ENCODE results near the gene PNMA8A.
A peak's percentile ranks its signal among the peaks of the same experiment; 100 is the strongest.
"Not testable (repeated sequence)": the region's sequence is repeated elsewhere in the genome, so short reads cannot be mapped to it uniquely, and the experiment has no call there.

Gene PNMA8A

DNA sequence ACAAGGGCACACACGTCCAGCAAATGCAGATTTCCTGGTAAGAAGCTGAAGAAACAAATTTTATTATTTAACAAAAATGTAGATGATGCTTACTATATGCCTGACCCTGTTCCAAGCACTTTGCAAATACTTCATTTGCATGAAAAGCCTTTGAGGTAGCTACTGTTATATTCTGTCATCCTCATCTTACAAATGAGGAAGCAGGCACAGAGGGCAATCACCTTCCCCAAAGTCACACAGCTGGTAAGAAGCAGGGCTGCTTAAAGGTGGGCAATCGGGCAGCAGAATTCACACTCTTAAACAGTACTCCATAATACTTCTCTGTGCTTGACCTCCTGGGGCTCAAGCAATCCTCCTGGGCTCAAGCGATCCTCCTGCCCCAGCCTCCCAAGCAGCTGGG lies 24.4 kb downstream of the PNMA8A start:
- no peak for FAIRE-seq
- DNase-seq (ENCODE audit: insufficient read length, low spot score) = no peak
- TF ChIP-seq, protein P1, sequence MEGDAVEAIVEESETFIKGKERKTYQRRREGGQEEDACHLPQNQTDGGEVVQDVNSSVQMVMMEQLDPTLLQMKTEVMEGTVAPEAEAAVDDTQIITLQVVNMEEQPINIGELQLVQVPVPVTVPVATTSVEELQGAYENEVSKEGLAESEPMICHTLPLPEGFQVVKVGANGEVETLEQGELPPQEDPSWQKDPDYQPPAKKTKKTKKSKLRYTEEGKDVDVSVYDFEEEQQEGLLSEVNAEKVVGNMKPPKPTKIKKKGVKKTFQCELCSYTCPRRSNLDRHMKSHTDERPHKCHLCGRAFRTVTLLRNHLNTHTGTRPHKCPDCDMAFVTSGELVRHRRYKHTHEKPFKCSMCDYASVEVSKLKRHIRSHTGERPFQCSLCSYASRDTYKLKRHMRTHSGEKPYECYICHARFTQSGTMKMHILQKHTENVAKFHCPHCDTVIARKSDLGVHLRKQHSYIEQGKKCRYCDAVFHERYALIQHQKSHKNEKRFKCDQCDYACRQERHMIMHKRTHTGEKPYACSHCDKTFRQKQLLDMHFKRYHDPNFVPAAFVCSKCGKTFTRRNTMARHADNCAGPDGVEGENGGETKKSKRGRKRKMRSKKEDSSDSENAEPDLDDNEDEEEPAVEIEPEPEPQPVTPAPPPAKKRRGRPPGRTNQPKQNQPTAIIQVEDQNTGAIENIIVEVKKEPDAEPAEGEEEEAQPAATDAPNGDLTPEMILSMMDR (IDR thresholded peaks at IDR 0.05; ENCODE audit: insufficient read depth, missing control alignments) = no peak

DNA sequence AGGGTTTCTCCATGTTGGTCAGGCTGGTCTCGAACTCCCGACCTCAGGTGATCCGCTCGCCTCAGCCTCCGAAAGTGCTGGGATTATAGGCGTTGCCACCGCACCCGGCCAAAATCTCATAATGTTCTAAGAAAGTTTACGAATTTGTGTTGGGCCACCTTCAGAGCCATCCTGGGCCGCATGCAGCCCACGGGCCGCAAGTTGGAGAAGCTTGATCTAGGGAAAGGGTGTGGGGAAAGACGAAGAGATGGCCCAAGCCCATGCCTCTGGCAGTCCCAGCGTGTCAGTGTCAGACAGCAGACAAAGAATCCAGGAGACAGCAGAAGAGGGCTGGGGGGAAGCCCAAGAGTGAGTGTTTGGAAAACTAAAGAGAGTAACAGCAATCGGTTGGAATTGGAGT lies 25.3 kb downstream of the PNMA8A start:
- FAIRE-seq (no peak), DNase-seq (ENCODE audit: insufficient read length, low spot score) (no peak)
- TF ChIP-seq, protein P1 (IDR thresholded peaks at IDR 0.05; ENCODE audit: insufficient read depth, missing control alignments) = no peak

DNA sequence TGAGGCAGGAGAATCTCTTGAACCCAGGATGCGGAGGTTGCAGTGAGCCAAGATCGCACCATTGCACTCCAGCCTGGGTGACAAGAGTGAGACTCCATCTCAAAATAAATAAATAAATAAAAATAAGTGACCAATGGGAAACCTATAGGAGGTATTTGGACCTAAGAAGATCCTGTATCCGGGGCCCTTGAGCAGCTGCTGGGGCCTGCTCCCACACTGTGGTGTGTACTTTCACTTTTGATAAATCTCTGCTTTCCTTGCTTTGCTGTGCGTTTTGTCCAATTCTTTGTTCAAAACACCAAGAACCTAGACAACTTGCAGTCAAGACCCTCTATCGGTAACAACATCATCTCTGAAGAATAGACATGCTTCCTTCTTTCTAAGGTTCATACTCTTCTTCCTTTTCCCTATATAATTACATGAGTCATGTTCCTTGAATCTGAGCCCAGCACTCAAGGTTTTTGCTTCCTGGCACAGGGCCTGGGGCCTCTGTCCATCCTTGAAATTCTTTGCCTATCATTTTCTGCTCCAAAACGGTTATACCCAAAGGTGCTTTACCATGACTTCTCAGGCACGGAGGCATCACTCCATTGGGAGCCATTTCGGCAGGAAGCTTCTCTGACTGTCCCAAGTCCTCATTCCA lies 28.4 kb downstream of the PNMA8A start:
- TF ChIP-seq, protein P1 (IDR thresholded peaks at IDR 0.05; ENCODE audit: insufficient read depth, missing control alignments) = no peak
- FAIRE-seq (no peak), DNase-seq (ENCODE audit: insufficient read length, low spot score) (no peak)

DNA sequence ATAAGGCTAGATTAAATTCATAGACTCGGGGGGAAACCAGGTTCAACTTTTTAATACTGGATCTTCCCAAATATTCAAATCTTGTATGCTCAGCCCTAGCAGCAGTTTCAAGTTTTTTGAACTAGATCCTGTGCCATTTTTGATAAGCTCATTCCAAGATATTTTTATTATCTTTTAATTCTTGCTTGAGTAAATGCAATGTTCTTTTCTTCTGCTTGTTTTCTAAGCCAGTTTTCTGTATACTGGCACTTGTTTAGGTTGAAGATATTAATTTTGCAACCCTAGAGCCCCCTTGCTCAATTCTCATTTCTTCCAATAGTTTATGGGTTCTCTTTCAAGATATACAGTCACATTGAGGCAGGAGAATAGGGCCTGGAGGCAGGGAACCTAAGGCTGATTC lies 29.5 kb downstream of the PNMA8A start:
- DNase-seq (ENCODE audit: insufficient read length, low spot score) (no peak), FAIRE-seq (no peak)
- TF ChIP-seq, protein P1 (IDR thresholded peaks at IDR 0.05; ENCODE audit: insufficient read depth, missing control alignments) = no peak

DNA sequence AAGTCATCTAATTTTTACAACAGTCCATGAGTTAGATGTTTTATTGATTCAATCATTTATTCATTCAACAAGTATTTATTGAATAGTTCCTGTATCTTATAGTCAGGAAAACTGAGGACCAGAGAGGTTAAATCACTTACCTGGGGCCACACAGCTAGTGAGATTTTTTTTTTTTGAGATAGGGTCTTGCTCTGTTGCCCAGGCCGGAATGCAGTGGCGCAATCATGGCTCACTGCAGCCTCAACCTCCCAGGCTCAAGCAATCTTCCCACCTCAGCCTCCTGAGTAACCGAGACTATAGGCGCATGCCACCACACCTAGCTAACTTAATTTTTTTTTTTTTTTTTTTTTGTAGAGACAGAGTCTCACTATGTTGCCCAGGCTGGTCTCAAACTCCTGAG lies 35.7 kb downstream of the PNMA8A start:
- DNase-seq (ENCODE audit: insufficient read length, low spot score); FAIRE-seq: not testable (repeated sequence)

DNA sequence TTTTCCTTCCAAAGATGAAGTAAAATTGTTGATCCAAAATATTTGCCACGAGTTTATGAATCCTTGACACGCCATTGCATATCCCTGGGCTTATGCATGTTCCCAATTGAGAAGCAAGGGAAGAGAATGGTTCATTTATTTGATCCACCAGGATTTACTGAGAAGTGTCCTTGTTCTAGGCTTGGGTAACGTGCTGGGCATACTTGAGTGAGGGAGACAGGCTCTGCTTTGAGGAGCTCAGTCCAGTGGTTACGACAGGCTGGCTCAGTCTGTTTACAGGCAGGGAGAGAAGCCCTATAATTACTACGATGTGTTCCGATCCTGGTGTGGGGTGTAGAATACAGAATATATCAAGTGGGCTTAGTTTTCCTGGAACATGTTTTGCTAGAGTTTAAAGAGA lies 36.4 kb downstream of the PNMA8A start:
- TF ChIP-seq, protein P1 (IDR thresholded peaks at IDR 0.05; ENCODE audit: insufficient read depth, missing control alignments) = no peak
- DNase-seq (ENCODE audit: insufficient read length, low spot score) (no peak), FAIRE-seq (no peak)

DNA sequence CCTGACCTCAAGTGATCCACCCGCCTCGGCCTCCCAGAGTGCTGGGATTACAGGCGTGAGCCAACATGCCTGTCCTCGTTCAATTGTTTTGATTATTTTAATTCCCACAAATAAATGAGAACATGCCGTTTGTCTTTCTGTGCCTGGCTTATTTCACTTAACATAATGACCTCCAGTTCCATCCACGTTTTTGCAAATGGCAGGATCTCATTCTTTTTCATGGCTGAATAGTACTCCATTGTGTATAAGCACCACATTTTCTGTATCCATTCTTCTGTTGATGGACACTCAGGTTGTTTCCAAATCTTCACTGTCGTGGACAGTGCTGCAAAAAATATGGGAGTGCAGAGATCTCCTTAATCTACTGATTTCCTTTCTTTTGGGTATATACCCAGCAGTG lies 37.9 kb downstream of the PNMA8A start:
- FAIRE-seq; DNase-seq (ENCODE audit: insufficient read length, low spot score): not testable (repeated sequence)

DNA sequence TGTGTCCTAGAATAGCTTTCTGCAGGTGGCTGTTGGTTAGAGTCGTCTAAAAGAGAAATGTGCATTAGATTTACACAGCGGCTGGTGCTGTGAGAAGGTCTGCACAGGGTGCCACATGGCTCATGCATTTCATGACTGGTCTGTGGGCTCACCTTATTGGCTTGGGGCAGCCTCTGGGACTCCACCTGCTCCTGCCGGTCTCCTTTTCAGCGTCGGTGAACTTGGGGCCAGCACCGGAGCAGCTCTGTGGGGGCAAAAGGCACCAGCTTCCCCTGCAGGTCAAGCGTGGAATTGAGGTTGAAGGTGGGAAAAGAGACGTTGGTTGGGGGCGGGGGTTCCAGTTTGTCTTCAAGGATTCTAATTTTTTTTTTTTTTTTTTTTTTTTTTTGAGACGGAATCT lies 39.5 kb downstream of the PNMA8A start:
- FAIRE-seq = no peak
- no peak for DNase-seq (ENCODE audit: insufficient read length, low spot score)
- TF ChIP-seq, protein P1 (IDR thresholded peaks at IDR 0.05; ENCODE audit: insufficient read depth, missing control alignments) = peak; percentile 15

Measured in D721Med (cell line).